H9 (cell line): ENCODE measurements around the gene TMEM109. TPM values are rescaled to one million over a fixed set of nuclear protein-coding genes. Genes with fewer than 3 reads are reported as not detected.

Source experiments
- DNase-seq: peaks from one replicate; pipeline ENCODE4 v3.0.0-alpha.2; 2017
- H2AFZ ChIP-seq: one replicate; pipeline ENCODE4 v1.6.1; 2013; ENCODE audit warnings: mild to moderate bottlenecking, low read length, control low read depth, moderate library complexity
- H2AK5ac ChIP-seq: 2 replicates; pipeline ENCODE4 v1.6.1; 2013; ENCODE audit warnings: low read length, control low read depth, mixed read lengths; ENCODE audit not compliant: insufficient read length
- H2BK120ac ChIP-seq: one replicate; pipeline ENCODE4 v1.6.1; 2013; ENCODE audit warnings: low read depth, mild to moderate bottlenecking, low read length, control low read depth, inconsistent platforms; ENCODE audit not compliant: poor library complexity, severe bottlenecking
- H2BK12ac ChIP-seq: 2 replicates; pipeline ENCODE4 v1.6.1; 2013; ENCODE audit warnings: low read length, control low read depth, mixed read lengths, low read depth; ENCODE audit not compliant: insufficient read length
- H2BK15ac ChIP-seq: 2 replicates; pipeline ENCODE4 v1.6.1; 2013; ENCODE audit warnings: low read depth, low read length, control low read depth
- H2BK20ac ChIP-seq: one replicate; pipeline ENCODE4 v1.6.1; 2013; ENCODE audit warnings: low read depth, mild to moderate bottlenecking, low read length, control low read depth, inconsistent platforms; ENCODE audit not compliant: poor library complexity, severe bottlenecking
- H2BK5ac ChIP-seq: 2 replicates; pipeline ENCODE4 v1.6.1; 2013; ENCODE audit warnings: low read length, control low read depth, mixed read lengths; ENCODE audit not compliant: insufficient read length
- H3K14ac ChIP-seq: 2 replicates; pipeline ENCODE4 v1.6.1; 2013; ENCODE audit warnings: low read length, control low read depth; ENCODE audit not compliant: insufficient read depth
- H3K18ac ChIP-seq: 2 replicates; pipeline ENCODE4 v1.6.1; 2013; ENCODE audit warnings: low read depth, mild to moderate bottlenecking, mixed read lengths, low read length, control low read depth; ENCODE audit not compliant: insufficient read length
- H3K23ac ChIP-seq: 2 replicates; pipeline ENCODE4 v1.6.1; 2013; ENCODE audit warnings: low read length, control low read depth, mixed read lengths, low read depth; ENCODE audit not compliant: insufficient read length
- H3K23me2 ChIP-seq: 2 replicates; pipeline ENCODE4 v1.6.1; 2013; ENCODE audit warnings: low read depth, mild to moderate bottlenecking, mixed read lengths, low read length, control low read depth; ENCODE audit not compliant: insufficient read length, poor library complexity, severe bottlenecking
- H3K27ac ChIP-seq: 2 replicates; pipeline ENCODE4 v1.5.1; 2013; ENCODE audit warnings: low read length, control low read depth, mixed read lengths, low read depth; ENCODE audit not compliant: insufficient read length
- H3K27me3 ChIP-seq: 2 replicates; pipeline ENCODE4 v1.6.1; 2013; ENCODE audit warnings: low read length, control low read depth, inconsistent platforms; ENCODE audit not compliant: insufficient read depth
- H3K4ac ChIP-seq: 2 replicates; pipeline ENCODE4 v1.6.1; 2013; ENCODE audit warnings: low read depth, mild to moderate bottlenecking, control low read depth, inconsistent platforms, low read length, moderate library complexity
- H3K4me1 ChIP-seq: 2 replicates; pipeline ENCODE4 v1.6.1; 2013; ENCODE audit warnings: low read length, control low read depth, inconsistent platforms; ENCODE audit not compliant: insufficient read depth
- H3K4me2 ChIP-seq: 2 replicates; pipeline ENCODE4 v1.6.1; 2013; ENCODE audit warnings: low read length, control low read depth, mixed read lengths; ENCODE audit not compliant: insufficient read length, insufficient read depth
- H3K56ac ChIP-seq: 2 replicates; pipeline ENCODE4 v1.6.1; 2013; ENCODE audit warnings: low read depth, mild to moderate bottlenecking, mixed read lengths, low read length, control low read depth; ENCODE audit not compliant: insufficient read length
- H3K79me1 ChIP-seq: 2 replicates; pipeline ENCODE4 v1.6.1; 2013; ENCODE audit warnings: low read depth, mild to moderate bottlenecking, moderate library complexity, low read length, control low read depth, inconsistent platforms; ENCODE audit not compliant: insufficient read depth, poor library complexity, severe bottlenecking
- H3K79me2 ChIP-seq: 2 replicates; pipeline ENCODE4 v1.6.1; 2013; ENCODE audit warnings: low read length, control low read depth, inconsistent platforms; ENCODE audit not compliant: insufficient read depth
- H3K9ac ChIP-seq: 2 replicates; pipeline ENCODE4 v1.6.1; 2013; ENCODE audit warnings: low read length, control low read depth, mixed read lengths; ENCODE audit not compliant: insufficient read length; ENCODE audit errors: extremely low read depth
- H3K9me3 ChIP-seq: one replicate; pipeline ENCODE4 v1.6.1; 2013; ENCODE audit warnings: low read depth, low read length, inconsistent platforms; ENCODE audit not compliant: control insufficient read depth
- H3T11ph ChIP-seq: one replicate; pipeline ENCODE4 v1.6.1; 2013; ENCODE audit warnings: mild to moderate bottlenecking, low read length, control low read depth, inconsistent platforms
- H4K20me1 ChIP-seq: one replicate; pipeline ENCODE4 v1.6.1; 2013; ENCODE audit not compliant: control insufficient read depth, insufficient read length, insufficient read depth
- H4K5ac ChIP-seq: 2 replicates; pipeline ENCODE4 v1.6.1; 2013; ENCODE audit warnings: low read depth, mild to moderate bottlenecking, mixed read lengths, low read length, control low read depth; ENCODE audit not compliant: insufficient read length
- H4K8ac ChIP-seq: replicated peaks from 2 replicates; pipeline ENCODE4 v1.6.1; 2013; ENCODE audit warnings: low read length, control low read depth, mixed read lengths, low read depth; ENCODE audit not compliant: insufficient read length
- H4K91ac ChIP-seq: 2 replicates; pipeline ENCODE4 v1.6.1; 2013; ENCODE audit warnings: low read depth, mild to moderate bottlenecking, moderate library complexity, mixed read lengths, low read length, control low read depth; ENCODE audit not compliant: insufficient read length
- H3K27ac Mint-ChIP-seq, 3 experiments: 2 replicates in 2 of 3; 3 replicates in 1 of 3; pipeline ENCODE4 v1.8.0; 2020 to 2021; ENCODE audit warnings: mixed read lengths in 3 of 3, mild to moderate bottlenecking in 1 of 3, moderate library complexity in 1 of 3
- H3K27me3 Mint-ChIP-seq: 2 replicates; pipeline ENCODE4 v1.8.0; 2021; ENCODE audit warnings: low read depth, mild to moderate bottlenecking, moderate library complexity, mixed read lengths
- H3K36me3 Mint-ChIP-seq, 3 experiments: 2 replicates in 2 of 3; 3 replicates in 1 of 3; pipeline ENCODE4 v1.8.0; 2020 to 2021; ENCODE audit warnings: low read depth in 3 of 3, mixed read lengths in 3 of 3; ENCODE audit not compliant: insufficient read depth in 1 of 3
- H3K4me1 Mint-ChIP-seq, 2 experiments: 2 replicates each; pipeline ENCODE4 v1.8.0; 2020; ENCODE audit warnings: mixed read lengths in 2 of 2
- H3K4me3 Mint-ChIP-seq, 2 experiments: 2 replicates in 1 of 2; 3 replicates in 1 of 2; pipeline ENCODE4 v1.8.0; 2020 to 2021; ENCODE audit warnings: mild to moderate bottlenecking in 2 of 2, mixed read lengths in 2 of 2, moderate library complexity in 1 of 2
- H3K9me3 Mint-ChIP-seq, 2 experiments: 2 replicates in 1 of 2; 3 replicates in 1 of 2; pipeline ENCODE4 v1.8.0; 2020; ENCODE audit warnings: mild to moderate bottlenecking in 2 of 2, mixed read lengths in 2 of 2, moderate library complexity in 1 of 2
- CTCF ChIP-seq: fragments of 200-600 bp; sonication (generic); conservative IDR thresholded peaks from 3 replicates; pipeline ENCODE4 v1.8.0; 2021; ENCODE audit warnings: antibody characterized with exemption, mild to moderate bottlenecking
- WGBS: extraction: QIAGEN DNeasy Blood & Tissue Kit; methylation state at CpG from one replicate; pipeline ENCODE4 v1.1.7; 2013; ENCODE audit warnings: missing lambda C conversion rate, low lambda C conversion rate, mixed read lengths; ENCODE audit not compliant: insufficient read length; ENCODE audit errors: extremely low coverage; 5-methylcytosine and 5-hydroxymethylcytosine counted together
- total RNA-seq: library from RNA; stranded (reverse); gene quantifications from 2 replicates; pipeline ENCODE4 v1.2.1, GENCODE V29; 2021

Gene TMEM109
- total RNA-seq, 1 experiment from 2014 or later, result 38.0 TPM

GRCh38 chr11:60972182-60973030, 58.4 kb downstream of the TMEM109 start:
- H3K9ac ChIP-seq, result no peak overlapping the region
- Mint-ChIP-seq H3K27me3 (peaks cover 17% of the 10 kb centered on the region), H3K4me3 (no peak overlapping the region), H3K36me3 (peaks cover 0 to 7% (median 6%) of the 10 kb centered on the region in 3 experiments; a peak in 5 of 7 replicates), H3K27ac (no peak overlapping the region; a peak in 1 of 7 replicates), H3K4me1 (no peaks in the 10 kb centered on the region), H3K9me3 (peaks cover 12 to 17% of the 10 kb centered on the region in 2 experiments)
- no peaks in the 10 kb centered on the region for H3K9me3 ChIP-seq
- no peaks in the 10 kb centered on the region for H3K4me1 ChIP-seq
- no peaks in the 10 kb centered on the region for H3K79me2 ChIP-seq
- H3K56ac ChIP-seq, result no peak overlapping the region
- no peak overlapping the region for H2BK5ac ChIP-seq
- no peaks in the 10 kb centered on the region for H3K27me3 ChIP-seq
- H3K27ac ChIP-seq, result no peak overlapping the region
- H3K4me2 ChIP-seq, result no peak overlapping the region
- H3K23ac ChIP-seq, result no peak overlapping the region
- H4K20me1 ChIP-seq, result no peaks in the 10 kb centered on the region
- no peak overlapping the region for H4K8ac ChIP-seq
- no peak for TF ChIP-seq CTCF
- H3K18ac ChIP-seq, result no peak overlapping the region
- no peak overlapping the region for H2AFZ ChIP-seq
- no peaks in the 10 kb centered on the region for H3K79me1 ChIP-seq
- H2BK120ac ChIP-seq, result no peak overlapping the region
- no peak overlapping the region for H3T11ph ChIP-seq
- H3K14ac ChIP-seq, result no peak overlapping the region
- no peak overlapping the region for H4K5ac ChIP-seq
- H2BK20ac ChIP-seq, result no peak overlapping the region
- no peak overlapping the region for H3K4ac ChIP-seq
- WGBS, result no CpG with 5 or more reads among the region's 15 CpGs
- DNase-seq, result no peak
- H3K23me2 ChIP-seq, result no peaks in the 10 kb centered on the region
- H2AK5ac ChIP-seq, result no peak overlapping the region
- no peak overlapping the region for H2BK12ac ChIP-seq
- no peak overlapping the region for H4K91ac ChIP-seq
- no peak overlapping the region for H2BK15ac ChIP-seq

Other genes with a start within 250 kb of the TMEM109 start
- gene MS4A8, start 214.5 kb upstream of the TMEM109 start, total RNA-seq, result not detected in 2 replicates
- not detected in 2 replicates for gene MS4A18, start 189.4 kb upstream of the TMEM109 start, total RNA-seq
- gene MS4A15, start 157.3 kb upstream of the TMEM109 start, total RNA-seq, result 0.11 TPM in 1 of 2 replicates, not detected in the other
- not detected in 2 replicates for gene MS4A10, start 128.8 kb upstream of the TMEM109 start, total RNA-seq
- gene CCDC86, start 72.0 kb upstream of the TMEM109 start, total RNA-seq, result 82.3 and 84.3 TPM in 2 replicates
- 0.07 TPM in 1 of 2 replicates, not detected in the other for gene PTGDR2, start 58.2 kb upstream of the TMEM109 start, total RNA-seq
- gene ZP1, start 46.6 kb upstream of the TMEM109 start, total RNA-seq, result not detected in 2 replicates
- gene PRPF19, start 7.6 kb upstream of the TMEM109 start, total RNA-seq, result 130 and 132 TPM in 2 replicates
- 84.5 and 95.5 TPM in 2 replicates for gene TMEM132A, start 10.3 kb downstream of the TMEM109 start, total RNA-seq
- 7.0 and 8.1 TPM in 2 replicates for gene SLC15A3, start 38.0 kb downstream of the TMEM109 start, total RNA-seq
- gene CD6, start 57.5 kb downstream of the TMEM109 start, total RNA-seq, result not detected in 2 replicates
- gene CD5, start 188.3 kb downstream of the TMEM109 start, total RNA-seq, result not detected in 2 replicates
- gene VPS37C, start 247.3 kb downstream of the TMEM109 start, total RNA-seq, result 17.3 and 19.0 TPM in 2 replicates